NCI-H1417 (cell line): ENCODE data around the gene UBB.

Experiments used
- DNase-seq, 3 experiments: peaks; one replicate each; lab custom pipeline; 2025; lab: John Stamatoyannopoulos, UW

Gene UBB

GRCh38 chr17:16417896-16418684 lies 37.2 kb downstream of the UBB start:
- no peak for DNase-seq

- DNase-seq: no peak
These were observed 37.8 kb downstream of the UBB start for GRCh38 chr17:16418685-16419068.

DNA sequence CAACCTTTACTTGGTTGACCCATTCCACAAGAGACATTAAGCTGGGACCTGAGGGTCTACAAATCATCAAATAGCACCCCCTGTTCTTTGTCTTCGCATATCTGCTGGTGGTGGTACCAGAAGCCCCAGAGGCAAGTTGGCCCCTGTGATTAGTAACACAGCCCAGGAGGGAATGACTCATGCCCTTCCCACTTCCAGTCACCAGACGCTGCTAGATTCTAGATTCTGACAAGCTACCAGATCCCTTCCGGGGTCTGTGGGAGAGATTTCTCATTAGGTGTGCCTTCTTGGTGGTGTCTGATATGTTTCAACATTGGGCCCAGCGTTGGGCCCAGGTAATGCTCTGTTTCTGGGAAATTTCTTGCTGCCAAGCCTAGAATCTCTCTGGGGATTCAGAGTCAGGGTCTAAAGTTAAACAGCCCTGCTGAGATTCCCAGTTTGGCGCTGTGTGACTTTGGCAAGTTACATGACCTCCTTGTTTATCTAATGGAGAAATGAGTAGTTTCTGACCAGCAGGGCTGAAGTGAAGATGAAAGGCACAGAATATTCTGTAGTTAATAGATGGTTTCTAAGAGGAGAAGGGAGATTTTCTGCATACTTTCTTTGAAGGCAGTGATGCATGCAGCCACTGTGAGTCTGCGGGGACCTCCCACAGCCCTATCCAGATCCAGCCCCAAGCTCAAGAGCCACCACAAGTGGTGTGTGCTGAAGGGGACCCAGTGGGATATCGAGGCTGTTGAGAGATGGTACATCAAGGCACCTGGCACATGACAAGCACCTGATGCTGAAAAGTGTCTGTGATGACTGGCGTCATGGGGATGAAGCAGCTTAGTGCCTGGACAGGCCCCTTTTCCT lies 38.4 kb downstream of the UBB start:
- peak in 2 of 3 experiments; percentile 14 to 95 for DNase-seq

DNA sequence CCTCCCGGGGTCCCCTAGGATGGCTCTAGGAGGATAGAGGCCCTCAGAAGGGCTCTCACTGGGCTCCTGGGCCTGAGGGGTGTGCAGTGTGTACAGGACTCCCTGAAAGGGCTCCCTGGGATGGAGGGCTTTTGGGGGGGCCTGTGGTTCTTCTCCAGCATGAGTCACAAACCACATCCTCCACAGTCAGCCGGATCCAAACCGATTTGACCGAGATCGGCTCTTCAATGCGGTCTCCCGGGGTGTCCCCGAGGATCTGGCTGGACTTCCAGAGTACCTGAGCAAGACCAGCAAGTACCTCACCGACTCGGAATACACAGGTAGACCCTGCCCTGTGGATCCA lies 39.0 kb downstream of the UBB start:
- DNase-seq: peak in 1 of 3 experiments; percentile 60

GRCh38 chr17:16422416-16422815 lies 41.5 kb downstream of the UBB start:
- DNase-seq: no peak

DNA sequence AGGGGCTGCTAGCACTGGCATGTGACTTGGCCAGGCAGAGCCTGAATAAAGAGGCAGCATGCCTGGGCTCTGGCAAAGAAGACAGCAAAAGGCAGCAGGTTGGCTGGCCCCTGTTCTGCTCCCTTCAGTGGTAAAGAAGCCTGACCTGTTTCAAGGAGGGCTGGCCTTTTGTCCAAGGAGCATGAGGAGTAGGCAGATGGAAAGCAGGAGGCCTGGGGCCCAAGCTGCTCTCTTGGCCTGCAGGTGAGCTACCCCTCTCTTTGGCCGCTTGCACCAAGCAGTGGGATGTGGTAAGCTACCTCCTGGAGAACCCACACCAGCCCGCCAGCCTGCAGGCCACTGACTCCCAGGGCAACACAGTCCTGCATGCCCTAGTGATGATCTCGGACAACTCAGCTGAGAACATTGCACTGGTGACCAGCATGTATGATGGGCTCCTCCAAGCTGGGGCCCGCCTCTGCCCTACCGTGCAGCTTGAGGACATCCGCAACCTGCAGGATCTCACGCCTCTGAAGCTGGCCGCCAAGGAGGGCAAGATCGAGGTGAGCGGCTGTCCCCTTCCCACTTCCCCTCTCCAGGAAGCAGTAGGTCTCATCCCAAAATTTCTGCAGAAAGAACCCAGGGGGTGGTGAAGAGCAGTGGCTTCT lies 42.5 kb downstream of the UBB start:
- DNase-seq: no peak

- no peak for DNase-seq
These were observed 44.3 kb downstream of the UBB start for GRCh38 chr17:16425202-16425601.

GRCh38 chr17:16425698-16426659 lies 45.1 kb downstream of the UBB start:
- peak in 2 of 3 experiments; percentile 11 to 34 for DNase-seq

GRCh38 chr17:16427020-16427419 lies 46.1 kb downstream of the UBB start:
- no peak for DNase-seq

GRCh38 chr17:16428098-16428882 lies 47.4 kb downstream of the UBB start:
- peak in 2 of 3 experiments; percentile 2 to 10 for DNase-seq

- no peak for DNase-seq
These were observed 48.2 kb downstream of the UBB start for GRCh38 chr17:16429083-16429482.

- no peak for DNase-seq
These were observed 49.8 kb downstream of the UBB start for GRCh38 chr17:16430650-16431049.

GRCh38 chr17:16432017-16432416 lies 51.1 kb downstream of the UBB start:
- no peak for DNase-seq
